ENCODE measurements around the gene PIGH. TPM values are rescaled to one million over a fixed set of nuclear protein-coding genes. Genes with fewer than 3 reads are reported as not detected.

Gene PIGH
- total and polyA plus RNA-seq, 10 of the 15 experiments (the other 5 are each of a cell fraction or from before 2014, with no cell fraction given): 15.5 to 46.6 (median 22.3) TPM

DNA sequence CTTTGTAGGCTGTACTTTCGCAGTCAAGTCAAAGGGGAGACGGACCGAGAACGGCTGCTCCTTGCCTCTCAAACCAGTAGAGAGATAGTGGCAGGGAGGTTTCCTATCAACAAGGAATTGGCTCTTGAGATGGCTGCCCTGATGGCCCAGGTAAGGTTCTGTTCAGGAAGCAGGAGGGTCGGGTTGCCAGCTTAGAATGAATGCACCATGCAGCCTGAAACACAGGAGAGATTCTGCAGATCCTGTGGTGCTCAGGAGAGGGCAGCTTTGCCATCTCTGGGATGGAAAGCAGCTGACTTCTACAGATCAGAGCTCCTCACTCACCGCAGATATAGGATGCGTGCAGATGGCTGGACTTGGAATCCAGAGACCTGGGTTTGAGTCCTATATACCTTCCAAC is 18.0 kb downstream of the PIGH start:
- Histone ChIP-seq H2AFZ (ENCODE audit: control insufficient read depth, low read depth, low read length) (no peak overlapping the region), H3K4me2 (ENCODE audit: control insufficient read depth, insufficient read depth) (no peak overlapping the region), H3K4me3 (no peak overlapping the region), H3K9me3 (replicated peaks; ENCODE audit: control insufficient read depth, insufficient read depth, low read length) (no peaks in the 10 kb centered on the region), H3K79me2 (ENCODE audit: control insufficient read depth, insufficient read depth, low read length) (no peaks in the 10 kb centered on the region), H3K27me3 (replicated peaks in 1 of 2; ENCODE audit: control insufficient read depth in 2 of 2, insufficient read depth in 2 of 2, low read length in 1 of 2) (no peaks in the 10 kb centered on the region), H4K20me1 (ENCODE audit: control insufficient read depth, insufficient read depth) (no peaks in the 10 kb centered on the region), H3K36me3 (ENCODE audit: control insufficient read depth in 2 of 2, insufficient read depth in 2 of 2, low read length in 1 of 2) (no peaks in the 10 kb centered on the region), H3K4me1 (ENCODE audit: control insufficient read depth, insufficient read depth, low read length) (no peaks in the 10 kb centered on the region), H3K9ac (ENCODE audit: control insufficient read depth, insufficient read depth, low read length) (no peak overlapping the region), H3K27ac (ENCODE audit: control insufficient read depth, insufficient read depth) (no peak overlapping the region)
- intact Hi-C loops (cut with micrococcal nuclease; ENCODE audit: unreplicated experiment) (no loop called here), in situ Hi-C loops (cut with MboI) (loop anchor here (5.0 to 10.0 kb wide), 2 partner anchors 85 to 123 kb away; partner anchors contain the start of gene RDH12)
- no peak for ATAC-seq
- no TSS peak for BruUV-seq (replicated peaks)
- 76% methylated on average over 7 of the region's 7 CpGs for WGBS (ENCODE audit: insufficient coverage, insufficient replicate concordance, low lambda C conversion rate, missing lambda C conversion rate)
- no peak for DNase-seq (ENCODE audit: low read depth, low spot score)
- SMC1A ChIA-PET (ENCODE audit: uncharacterized antibody, unreplicated experiment): interaction anchor here (0.7 to 12.1 kb wide), 8 partner anchors 10 to 125 kb away, joined by 3 to 206 read pairs (median 10); partner anchors contain the start of genes ARG2 and RDH12
- TF ChIP-seq TAF1 (IDR thresholded peaks at IDR 0.05; ENCODE audit: borderline replicate concordance, low read depth, low read length): no peak
- TF ChIP-seq SUPT20H (IDR thresholded peaks at IDR 0.05; ENCODE audit: borderline replicate concordance, control insufficient read depth, low read depth, low read length): no peak
- TF ChIP-seq SMARCA5 (IDR thresholded peaks at IDR 0.05): no peak
- no peak for FAIRE-seq
- POLR2A ChIA-PET: no interaction called here
- CTCF ChIA-PET: interaction anchor here (0.9 to 27.6 kb wide), 10 partner anchors 8 to 158 kb away, joined by 3 to 583 read pairs (median 10); partner anchors contain the start of genes PIGH, RDH11 and RDH12
- RAD21 ChIA-PET (ENCODE audit: unreplicated experiment): interaction anchor here (0.5 to 11.1 kb wide), 5 partner anchors 37 to 130 kb away, joined by 3 to 153 read pairs (median 5); partner anchors contain the start of gene RDH12

DNA sequence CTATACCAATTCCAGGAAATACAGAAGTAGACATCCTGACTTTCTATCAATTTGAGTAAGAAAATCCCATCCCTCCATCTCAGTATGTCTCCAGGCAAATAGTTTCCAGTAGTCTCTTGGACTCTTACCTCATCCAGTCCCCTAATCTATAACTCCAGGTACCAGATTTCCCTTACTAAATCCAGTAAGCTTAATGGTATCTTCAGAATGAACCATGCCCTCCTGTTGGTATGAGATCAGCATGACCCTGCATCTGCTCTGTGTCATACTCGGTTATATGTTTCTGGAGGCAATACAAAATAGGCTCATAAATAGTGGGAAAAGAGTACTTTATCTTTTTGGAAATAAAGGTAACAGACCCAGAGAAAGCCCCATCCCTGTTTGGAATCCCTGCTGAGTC is 18.4 kb downstream of the PIGH start:
- no peaks in the 10 kb centered on the region for H4K20me1 ChIP-seq (ENCODE audit: control insufficient read depth, insufficient read depth)
- intact Hi-C loops (cut with micrococcal nuclease; ENCODE audit: unreplicated experiment) (no loop called here), in situ Hi-C loops (cut with MboI) (loop anchor here (5.0 to 10.0 kb wide), 2 partner anchors 86 to 123 kb away; partner anchors contain the start of gene RDH12)
- DNase-seq (ENCODE audit: low read depth, low spot score) (no peak), FAIRE-seq (no peak), ATAC-seq (no peak)
- no peak overlapping the region for H3K9ac ChIP-seq (ENCODE audit: control insufficient read depth, insufficient read depth, low read length)
- H3K4me3 ChIP-seq: no peak overlapping the region
- H3K79me2 ChIP-seq (ENCODE audit: control insufficient read depth, insufficient read depth, low read length): no peaks in the 10 kb centered on the region
- 38% methylated on average over 1 of the region's 1 CpG for WGBS (ENCODE audit: insufficient coverage, insufficient replicate concordance, low lambda C conversion rate, missing lambda C conversion rate)
- no peak for TF ChIP-seq SRF (IDR thresholded peaks at IDR 0.05; ENCODE audit: low read depth in 2 of 2, low read length in 2 of 2)
- H3K4me2 ChIP-seq (ENCODE audit: control insufficient read depth, insufficient read depth): no peak overlapping the region
- ChIA-PET SMC1A (ENCODE audit: uncharacterized antibody, unreplicated experiment) (interaction anchor here (0.8 to 12.1 kb wide), 10 partner anchors 10 to 162 kb away, joined by 3 to 206 read pairs (median 6); partner anchors contain the start of genes ARG2 and RDH12), POLR2A (no interaction called here), RAD21 (ENCODE audit: unreplicated experiment) (interaction anchor here (0.5 to 11.1 kb wide), 6 partner anchors 37 to 154 kb away, joined by 3 to 153 read pairs (median 4); partner anchors contain the start of gene RDH12), CTCF (interaction anchor here (0.9 to 27.6 kb wide), 12 partner anchors 9 to 196 kb away, joined by 3 to 583 read pairs (median 7); partner anchors contain the start of genes PIGH and RDH12)
- H3K36me3 ChIP-seq (ENCODE audit: control insufficient read depth in 2 of 2, insufficient read depth in 2 of 2, low read length in 1 of 2): no peaks in the 10 kb centered on the region
- no peaks in the 10 kb centered on the region for H3K9me3 ChIP-seq (replicated peaks; ENCODE audit: control insufficient read depth, insufficient read depth, low read length)
- no TSS peak for BruUV-seq (replicated peaks)
- H3K4me1 ChIP-seq (ENCODE audit: control insufficient read depth, insufficient read depth, low read length): no peaks in the 10 kb centered on the region
- H3K27ac ChIP-seq (ENCODE audit: control insufficient read depth, insufficient read depth): no peak overlapping the region
- no peaks in the 10 kb centered on the region for H3K27me3 ChIP-seq (replicated peaks in 1 of 2; ENCODE audit: control insufficient read depth in 2 of 2, insufficient read depth in 2 of 2, low read length in 1 of 2)
- no peak overlapping the region for H2AFZ ChIP-seq (ENCODE audit: control insufficient read depth, low read depth, low read length)
